Suppressor macrophage (primary cell): ENCODE measurements around the gene LTB.

Source experiments
- DNase-seq, 4 experiments: peaks; one replicate each; pipeline ENCODE4 v3.0.0-alpha.2; 2020 to 2022

LTB gene

GRCh38 chr6:31575335-31575901 is 6.8 kb downstream of the LTB start, which contains the start of gene TNF:
TNF (plus strand) TSS chr6:31575565; CDS start chr6:31575742, 177 bp downstream.
- DNase-seq, result peak; percentile 82 to 96 (median 90)

- no peak for DNase-seq
Observed at GRCh38 chr6:31574106-31575061, 7.8 kb downstream of the LTB start.

- no peak for DNase-seq
Observed at GRCh38 chr6:31573239-31574105, 8.8 kb downstream of the LTB start.

- DNase-seq, result no peak
Observed at GRCh38 chr6:31572041-31572911, 9.9 kb downstream of the LTB start, which contains the start of gene LTA. LTA (plus strand) TSS chr6:31572289; CDS start chr6:31572743, 454 bp downstream.

GRCh38 chr6:31569861-31570536 is 12.2 kb downstream of the LTB start:
- DNase-seq, result no peak

- DNase-seq, result peak; percentile 73 to 90 (median 84)
Observed at GRCh38 chr6:31568537-31568961, 13.7 kb downstream of the LTB start.

GRCh38 chr6:31567531-31568370 is 14.5 kb downstream of the LTB start:
- DNase-seq, result peak; percentile 47 to 74 (median 62)

GRCh38 chr6:31560697-31561058 is 21.5 kb downstream of the LTB start:
- DNase-seq, result no peak

- peak; percentile 63 to 90 (median 84) for DNase-seq
Observed at GRCh38 chr6:31559958-31560696, 22.1 kb downstream of the LTB start.

- no peak for DNase-seq
Observed at GRCh38 chr6:31559606-31559957, 22.6 kb downstream of the LTB start.

- DNase-seq, result peak; percentile 93 to 96 (median 95)
Observed at GRCh38 chr6:31558631-31559500, 23.4 kb downstream of the LTB start.

GRCh38 chr6:31558318-31558625 is 24.0 kb downstream of the LTB start:
- no peak for DNase-seq

GRCh38 chr6:31557443-31558317 is 24.5 kb downstream of the LTB start:
- peak in 3 of 4 experiments; percentile 13 to 53 (median 43) for DNase-seq

GRCh38 chr6:31556307-31556706 is 25.9 kb downstream of the LTB start:
- DNase-seq, result no peak

GRCh38 chr6:31551371-31551770 is 30.9 kb downstream of the LTB start:
- DNase-seq, result peak; percentile 87 to 92 (median 90)

GRCh38 chr6:31548544-31548873 is 33.7 kb downstream of the LTB start:
- no peak for DNase-seq

- DNase-seq, result peak in 3 of 4 experiments; percentile 40 to 47 (median 44)
Observed at GRCh38 chr6:31547727-31548543, 34.3 kb downstream of the LTB start.
